HG02981 (cell line): Measurements from ENCODE around the gene APOB.
"Not testable (repeated sequence)": the region's sequence is repeated elsewhere in the genome, so short reads cannot be mapped to it uniquely, and the experiment has no call there.

Source experiments
- ATAC-seq: cut with Tn5 transposase; IDR thresholded peaks from one replicate; pipeline ENCODE4 v1.9.1; 2021; ENCODE audit warnings: mild to moderate bottlenecking, moderate library complexity; ENCODE audit not compliant: unreplicated experiment

Gene APOB

DNA sequence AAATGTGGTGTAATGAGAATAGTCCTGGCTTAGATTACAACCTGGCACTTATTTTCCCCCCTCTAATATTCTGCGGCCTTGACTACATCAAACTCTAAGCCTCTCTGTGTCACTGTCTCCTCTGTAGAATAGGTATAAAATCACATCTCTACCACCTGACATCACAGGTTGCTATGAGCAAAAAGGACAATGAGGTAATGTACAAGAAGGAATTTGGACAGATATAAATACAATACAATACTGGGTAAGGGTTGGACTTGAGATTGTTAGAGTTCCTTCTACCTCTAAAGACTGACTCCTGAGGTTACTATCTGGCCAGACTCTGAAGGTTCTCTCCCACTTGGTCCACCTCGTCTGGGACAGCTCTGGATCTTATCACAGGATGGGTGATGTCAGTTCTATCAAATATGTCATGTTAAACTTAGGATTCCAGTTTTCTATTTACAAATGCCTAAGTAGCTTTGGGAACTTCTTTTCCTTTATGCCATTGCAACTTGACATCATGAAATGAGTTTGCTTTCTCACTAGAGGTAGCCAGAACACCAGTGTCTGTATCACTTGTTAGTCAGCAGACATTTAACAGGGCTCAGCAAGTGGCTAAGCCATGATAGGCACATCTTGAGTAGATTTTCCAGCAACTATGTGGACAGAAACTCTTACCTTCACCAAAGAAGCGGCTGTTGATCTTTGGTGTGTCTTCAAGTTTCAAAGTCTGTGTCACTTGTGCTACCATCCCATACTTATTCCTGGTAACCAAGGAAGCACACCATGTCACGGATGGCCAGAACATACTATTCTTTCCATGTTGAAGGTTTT lies 9.5 kb downstream of the APOB start:
- ATAC-seq = no peak

DNA sequence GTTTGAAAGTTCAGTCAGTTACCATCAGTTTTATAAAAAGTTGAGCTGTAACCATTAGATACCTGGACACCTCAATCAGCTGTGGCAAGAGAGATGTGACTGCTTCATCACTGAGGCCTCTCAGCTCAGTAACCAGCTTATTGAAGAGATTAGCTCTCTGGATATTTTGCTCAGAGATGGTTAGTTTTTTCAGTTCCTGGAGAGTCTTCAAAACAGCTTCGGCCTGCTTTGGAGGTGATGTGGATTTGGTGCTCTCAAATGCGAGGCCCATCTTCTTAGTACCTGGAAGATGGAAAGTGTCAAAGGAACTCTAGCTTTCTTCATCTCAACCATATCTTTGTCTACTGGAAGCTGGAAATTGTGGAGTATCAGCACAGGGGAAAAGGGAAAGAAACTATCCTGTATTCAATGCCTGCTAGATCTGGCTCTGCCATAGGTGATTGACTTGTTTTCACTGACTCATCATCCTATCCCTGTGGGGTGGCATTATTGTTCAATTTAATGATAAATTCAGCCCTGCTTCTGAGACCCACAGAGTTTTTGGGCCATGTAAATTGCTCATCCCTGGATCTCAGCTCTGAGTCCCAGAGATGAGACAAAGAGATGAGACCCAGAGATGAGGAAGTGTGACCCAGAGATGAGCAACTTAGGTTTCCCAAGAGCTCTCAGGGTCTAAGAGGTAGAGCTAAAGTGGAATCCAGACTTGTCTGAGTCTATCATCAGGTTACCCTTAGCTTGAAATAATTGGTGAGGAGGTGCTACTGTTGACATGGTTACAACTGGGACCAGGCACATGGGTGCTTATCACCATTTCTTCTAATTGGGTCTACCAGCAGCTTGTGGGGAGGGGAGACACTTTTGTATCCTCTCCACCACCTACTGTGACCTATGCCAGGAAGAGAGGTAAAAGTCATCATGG lies 10.4 kb downstream of the APOB start:
- ATAC-seq = no peak

DNA sequence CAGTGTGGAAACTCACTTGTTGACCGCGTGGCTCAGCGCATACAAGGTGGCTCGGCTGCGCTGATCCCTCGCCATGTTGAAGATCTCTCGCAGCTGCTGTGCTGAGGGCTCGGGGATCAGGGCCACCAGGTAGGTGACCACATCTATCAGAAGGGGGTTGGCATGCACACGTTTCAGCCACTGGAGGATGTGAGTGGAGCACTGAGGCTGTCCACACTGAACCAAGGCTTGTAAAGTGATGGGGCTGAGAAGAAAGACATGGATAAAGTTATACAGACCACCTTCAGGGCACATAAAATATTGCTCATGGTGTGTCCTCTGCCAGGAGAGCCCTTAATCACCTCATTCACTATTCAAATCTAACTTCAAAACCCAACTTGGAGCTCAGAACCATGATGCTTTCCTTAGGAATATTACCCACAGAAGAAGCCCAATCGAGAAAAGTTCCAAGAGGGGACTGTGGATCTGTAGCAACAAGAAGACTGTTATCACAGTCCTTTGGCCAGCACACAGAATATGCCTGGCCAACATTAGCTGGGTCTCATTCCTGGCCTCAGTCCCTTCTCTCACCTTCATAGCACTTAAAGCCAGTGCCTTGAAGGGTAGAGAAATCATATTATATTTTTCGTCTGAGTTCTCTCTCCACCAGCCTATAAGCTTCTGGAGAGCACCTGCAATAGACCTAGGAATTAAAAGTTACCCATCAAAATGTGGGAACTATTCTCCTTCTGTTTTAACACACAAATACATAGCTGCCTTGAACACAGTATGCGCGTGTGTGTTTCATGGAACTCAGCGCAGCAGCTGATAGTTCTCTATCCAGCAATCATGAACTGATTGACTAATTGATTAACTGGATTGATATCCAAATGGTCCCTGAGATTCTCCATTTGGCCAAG lies 11.3 kb downstream of the APOB start:
- ATAC-seq = no peak

DNA sequence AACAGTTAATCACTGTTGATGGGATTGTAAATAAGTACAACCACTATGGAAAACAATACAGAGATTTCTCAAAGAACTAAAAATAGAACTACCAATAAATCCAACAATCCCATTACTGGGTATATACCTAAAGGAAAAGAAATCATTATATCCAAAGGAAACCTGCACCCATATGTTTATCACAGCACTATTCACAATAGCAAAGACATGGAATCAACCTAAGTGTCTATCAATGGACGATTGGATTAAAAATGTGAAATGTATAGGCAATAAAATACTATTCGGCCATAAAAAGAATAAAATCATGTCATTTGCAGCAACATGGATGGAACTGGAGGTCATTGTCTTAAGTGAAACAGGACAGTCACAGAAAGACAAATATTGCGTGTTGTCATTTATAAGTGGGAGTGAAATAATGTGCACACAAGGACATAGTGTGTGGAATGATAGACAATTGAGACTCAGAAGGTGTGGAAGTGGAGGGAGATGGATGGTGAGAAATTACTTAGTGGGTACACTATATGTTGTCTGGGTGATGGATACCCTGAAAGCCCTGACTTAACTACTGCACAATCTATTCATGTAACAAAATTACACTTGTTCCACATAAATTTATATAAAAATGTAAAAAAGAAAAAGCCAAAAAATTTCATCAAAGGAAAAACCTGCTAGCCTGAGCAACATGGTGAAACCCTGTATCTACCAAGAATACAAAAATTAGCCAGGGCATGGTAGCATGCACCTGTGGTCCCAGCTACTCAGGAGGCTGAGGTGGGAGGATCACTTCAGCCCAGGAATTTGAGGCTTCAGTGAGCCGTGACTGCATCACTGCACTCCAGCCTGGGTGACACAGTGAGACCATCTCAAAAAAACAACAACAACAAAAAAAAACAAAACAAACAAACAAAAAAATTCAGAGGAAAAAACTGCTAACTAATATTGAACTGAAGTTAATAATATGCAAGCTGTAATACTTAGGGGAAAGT lies 12.6 kb downstream of the APOB start:
- no peak for ATAC-seq

DNA sequence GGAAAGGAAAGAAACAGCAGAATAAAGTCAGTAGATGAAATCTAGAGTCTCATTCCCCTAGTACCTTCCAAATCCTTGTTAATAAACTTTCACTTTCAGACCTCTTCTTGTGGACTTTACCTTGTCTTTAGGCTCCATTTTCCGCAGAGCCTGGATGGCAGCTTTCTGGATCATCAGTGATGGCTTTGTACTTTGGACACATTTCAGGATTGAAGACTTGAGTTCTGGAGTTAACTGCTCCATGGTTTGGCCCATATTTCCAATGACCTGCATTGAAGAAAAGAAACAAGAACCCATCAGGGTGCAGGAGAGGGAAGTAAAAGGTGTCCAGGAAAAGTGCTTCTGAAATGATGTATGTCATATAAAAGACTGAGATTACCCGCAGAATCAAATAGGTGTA lies 14.4 kb downstream of the APOB start:
- ATAC-seq = no peak

DNA sequence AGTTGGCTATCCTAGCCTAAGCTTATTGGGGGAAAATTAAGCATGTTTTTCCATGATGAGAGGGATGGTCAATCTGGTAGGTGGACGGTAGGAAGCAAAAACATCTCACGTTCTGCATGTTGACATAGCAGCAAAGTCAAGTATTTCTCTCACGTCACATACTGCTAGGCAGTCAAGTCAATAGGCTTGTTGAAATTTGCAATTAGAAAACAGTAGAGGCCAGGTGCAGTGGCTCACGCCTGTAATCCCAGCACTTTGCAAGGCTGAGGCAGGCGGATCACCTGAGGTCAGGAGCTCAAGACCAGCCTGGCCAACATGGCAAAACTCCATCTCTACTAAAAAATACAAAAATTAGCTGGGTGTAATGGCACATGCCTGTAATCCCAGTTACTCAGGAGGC lies 14.9 kb downstream of the APOB start:
- ATAC-seq = not testable (repeated sequence)

DNA sequence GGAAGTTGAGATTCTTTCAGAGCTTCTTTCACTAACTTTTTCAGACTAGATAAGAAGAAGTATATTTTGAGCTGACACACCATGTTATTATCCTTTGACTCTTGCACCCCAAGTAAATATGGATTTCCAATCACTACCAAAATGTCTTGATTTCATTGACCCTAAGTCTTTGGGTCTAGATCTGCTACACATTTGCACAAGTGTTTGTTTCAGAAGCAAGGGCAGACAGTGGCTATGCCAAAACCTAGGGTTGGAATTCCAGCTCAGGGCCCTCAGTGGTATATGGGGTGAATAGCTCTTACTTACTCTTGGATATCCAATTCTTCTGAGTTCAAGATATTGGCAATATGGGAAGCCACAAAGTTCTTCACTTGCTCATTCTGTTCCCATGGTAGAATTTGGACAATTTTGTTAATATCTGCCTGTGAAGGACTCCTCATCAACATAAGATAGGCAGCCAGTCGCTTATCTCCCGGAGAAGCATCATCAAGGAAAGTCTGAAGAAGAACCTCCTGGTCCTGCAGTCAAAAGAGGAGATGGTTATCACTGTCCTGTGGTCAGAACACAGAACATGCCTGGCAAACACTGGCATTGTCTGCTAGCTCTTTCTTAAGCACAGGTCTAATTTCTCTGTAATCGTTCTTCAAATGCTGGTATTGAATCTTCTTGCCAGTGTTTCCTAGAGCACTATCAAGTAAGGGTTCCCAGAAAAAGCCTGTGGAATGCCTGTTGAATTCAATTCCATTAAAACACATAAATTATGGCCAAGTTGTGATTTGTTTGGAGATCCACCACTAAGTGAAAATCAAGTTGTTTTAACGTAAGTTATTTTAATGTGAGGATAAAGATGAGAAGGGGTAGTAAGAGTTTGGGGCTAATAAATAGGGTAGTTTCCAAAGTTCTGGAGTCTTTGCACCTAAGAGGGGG lies 15.6 kb downstream of the APOB start:
- ATAC-seq = no peak

DNA sequence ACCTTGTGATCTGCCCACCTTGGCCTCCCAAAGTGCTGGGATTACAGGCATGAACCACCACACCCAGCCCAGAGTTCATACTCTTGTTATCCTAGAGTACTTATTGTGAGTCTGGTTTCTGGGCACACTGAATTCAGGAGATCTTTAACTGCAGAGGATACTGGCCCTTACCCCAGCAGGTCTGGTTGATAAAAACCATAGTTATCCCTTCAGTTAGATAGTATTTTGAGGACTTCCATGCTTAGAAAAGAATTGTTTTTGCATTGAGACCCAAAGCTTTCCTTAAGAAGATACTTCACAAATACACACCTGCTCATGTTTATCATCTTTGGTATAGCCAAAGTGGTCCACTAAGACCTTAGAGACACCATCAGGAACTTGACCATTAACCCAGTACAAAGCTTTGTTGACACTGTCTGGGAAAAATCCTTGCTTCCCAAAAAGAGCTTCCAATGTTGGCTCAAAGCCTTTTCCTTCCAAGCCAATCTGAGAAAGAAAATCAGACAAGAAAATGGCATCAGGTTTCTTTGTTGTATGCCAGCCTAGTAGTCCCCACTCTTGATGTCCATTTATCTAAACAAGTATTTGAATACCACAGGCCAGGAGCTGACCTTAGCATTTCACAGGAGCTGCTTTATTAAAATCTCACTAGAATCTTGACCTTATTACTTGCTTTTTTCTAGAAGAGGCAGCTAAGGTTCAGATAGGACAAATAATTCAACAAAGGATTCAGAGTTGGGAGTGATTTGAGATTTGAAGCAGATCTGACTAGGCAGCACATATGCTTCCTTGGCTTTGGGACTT lies 17.2 kb downstream of the APOB start:
- ATAC-seq = no peak

DNA sequence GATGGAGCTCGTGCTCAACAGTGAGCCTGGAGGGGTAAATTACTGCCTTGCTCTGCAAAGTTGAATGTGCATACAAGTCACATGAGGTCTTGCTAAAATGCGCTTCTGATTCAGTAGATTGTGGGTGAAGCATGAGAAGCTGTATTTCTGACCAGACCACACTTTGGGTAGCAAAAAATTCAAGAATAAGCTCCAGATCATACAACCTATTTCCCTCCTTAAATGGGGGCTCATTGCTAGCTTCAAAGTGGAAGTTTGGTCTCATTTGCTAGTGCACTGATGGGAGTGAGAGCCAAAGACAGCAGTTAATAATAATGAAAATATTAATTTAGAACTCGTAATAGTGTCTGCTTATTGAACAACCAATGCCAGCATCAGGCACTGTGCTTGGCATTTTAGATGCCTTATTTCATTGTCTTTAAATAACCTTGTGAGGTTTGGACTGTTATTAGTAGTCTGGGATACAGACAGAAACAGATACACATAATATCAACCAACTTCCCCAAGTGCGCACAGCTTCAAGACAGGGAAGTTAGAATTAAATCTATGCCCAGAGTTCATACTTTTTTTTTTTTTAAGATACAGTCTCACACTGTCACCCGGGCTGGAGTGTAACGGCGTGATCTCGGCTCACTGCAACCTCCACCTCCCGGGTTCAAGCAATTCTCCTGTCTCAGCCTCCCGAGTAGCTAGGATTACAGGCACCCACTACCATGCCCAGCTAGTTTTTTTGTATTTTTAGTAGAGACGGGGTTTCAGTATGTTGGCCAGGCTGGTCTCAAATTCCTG lies 18.0 kb downstream of the APOB start:
- no peak for ATAC-seq

DNA sequence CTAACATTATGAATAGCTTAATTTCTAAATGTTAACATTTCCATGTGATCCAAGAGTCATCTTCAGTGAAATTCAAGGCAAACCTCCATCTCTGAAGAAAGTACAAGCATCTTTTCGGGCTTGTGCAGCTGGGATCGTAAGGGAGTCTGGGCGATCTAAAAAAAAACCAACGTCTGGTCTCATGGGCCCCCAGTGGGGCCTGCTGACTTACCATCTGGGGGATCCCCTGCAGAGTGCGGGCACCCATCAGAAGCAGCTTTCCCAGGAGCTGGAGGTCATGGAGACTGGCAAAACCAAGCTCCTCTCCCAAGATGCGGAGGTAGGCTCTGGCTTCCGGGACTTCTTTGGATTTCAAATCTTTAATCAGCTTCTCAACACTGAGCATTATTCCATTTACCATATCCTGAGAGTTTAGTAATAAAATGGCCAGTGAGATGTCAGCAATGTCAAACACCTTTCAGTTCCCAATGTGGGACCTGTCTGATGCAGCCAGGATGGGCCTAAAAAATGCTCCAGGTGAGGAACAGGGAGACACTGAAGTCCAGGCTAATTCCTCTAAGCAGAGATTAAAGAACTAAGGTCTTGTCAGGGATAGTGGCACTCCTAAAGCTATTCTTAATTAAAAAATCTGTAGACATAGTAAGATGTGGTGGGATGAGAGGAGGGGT lies 19.0 kb downstream of the APOB start:
- ATAC-seq = no peak

DNA sequence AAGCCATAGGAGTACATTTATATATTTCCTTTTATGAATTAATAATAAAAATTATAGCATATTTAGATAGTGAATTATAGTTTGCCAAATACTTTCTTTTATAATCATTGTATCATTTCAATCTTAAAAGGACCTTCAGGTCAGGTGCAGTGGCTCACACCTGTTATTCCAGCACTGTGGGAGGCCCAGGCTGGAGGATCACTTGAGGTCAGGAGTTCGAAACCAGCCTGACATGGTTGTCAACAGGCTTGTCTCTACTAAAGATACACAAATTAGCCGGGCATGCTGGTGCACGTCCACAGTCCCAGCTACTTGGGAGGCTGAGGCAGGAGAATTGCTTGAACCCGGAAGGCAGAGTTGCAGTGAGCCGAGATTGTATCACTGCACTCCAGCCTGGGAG lies 19.7 kb downstream of the APOB start:
- no peak for ATAC-seq

DNA sequence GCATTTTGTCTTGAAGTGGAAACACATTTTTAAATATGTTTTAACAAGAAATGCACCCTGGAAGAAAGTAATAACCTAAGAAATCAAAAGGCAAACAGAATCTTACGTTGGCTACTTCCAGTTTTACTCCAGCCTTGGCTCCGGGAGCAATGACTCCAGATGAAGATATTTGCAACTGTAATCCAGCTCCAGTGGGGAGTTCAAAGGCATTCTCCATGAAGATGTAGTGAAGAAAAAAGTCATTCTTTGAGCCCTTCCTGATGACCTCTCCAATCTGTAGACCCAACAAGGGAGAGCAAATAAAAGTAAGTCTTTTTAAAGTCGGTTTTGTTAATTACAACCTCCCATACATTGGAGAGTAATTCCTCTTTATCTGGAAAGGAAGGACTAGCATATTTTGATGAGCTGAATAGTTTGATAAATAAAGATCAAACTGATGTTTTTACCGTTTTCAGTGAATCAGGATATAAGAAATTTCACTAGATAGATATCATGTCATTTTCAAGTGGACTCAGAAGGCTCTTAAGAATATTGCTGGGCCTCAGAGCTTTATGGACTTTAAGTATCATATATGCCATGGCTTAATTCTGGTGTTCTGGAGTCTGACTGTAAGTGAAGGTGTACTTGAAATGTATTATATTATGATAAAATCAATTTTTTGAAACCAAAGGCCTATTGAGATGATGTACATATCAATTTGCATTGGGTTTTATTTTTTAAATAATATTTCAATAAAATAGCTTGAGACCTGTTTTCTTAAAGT lies 20.3 kb downstream of the APOB start:
- no peak for ATAC-seq

DNA sequence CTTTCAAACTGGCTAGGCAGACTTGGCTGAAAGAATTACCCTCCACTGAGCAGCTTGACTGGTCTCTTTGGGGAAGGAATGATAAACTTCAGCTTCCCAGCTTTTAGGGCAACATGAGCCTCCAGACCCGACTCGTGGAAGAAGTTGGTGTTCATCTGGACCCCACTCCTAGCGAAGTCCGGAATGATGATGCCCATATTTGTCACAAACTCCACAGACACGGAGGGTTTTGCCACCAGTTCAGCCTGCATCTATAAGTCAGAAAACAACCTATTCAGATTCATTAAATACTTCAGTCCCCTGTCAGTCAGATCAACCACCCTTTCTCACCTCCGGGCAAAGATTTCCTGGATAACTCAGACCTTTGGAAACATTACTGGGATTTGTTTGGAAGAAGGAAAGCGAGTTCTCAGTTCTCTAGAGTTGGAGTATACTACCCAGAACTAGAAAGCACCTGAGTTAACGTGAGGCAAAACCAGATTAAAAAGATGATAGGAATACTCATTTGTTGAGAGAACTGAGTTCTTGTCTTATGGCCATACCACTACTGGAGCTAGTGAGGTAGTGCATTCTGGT lies 21.0 kb downstream of the APOB start:
- ATAC-seq = no peak

DNA sequence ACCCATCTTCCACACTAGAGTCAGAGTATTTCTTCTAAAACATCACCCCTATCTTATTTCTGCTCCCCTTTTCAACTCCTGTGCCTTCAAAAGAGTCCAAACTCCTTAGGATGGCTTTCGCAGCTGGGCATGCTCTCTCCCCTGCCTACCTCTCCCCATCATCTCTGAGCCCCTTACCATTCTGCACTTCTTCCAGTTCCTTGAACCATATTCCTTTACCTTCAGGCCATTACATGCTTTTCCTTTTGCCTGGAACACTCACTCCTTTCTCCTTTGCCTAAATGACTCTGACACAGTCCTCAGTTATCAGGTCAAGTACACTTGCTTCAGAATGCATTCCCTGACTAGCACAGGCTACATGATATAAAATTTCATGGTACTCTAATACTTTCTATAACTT lies 22.4 kb downstream of the APOB start:
- ATAC-seq = no peak

DNA sequence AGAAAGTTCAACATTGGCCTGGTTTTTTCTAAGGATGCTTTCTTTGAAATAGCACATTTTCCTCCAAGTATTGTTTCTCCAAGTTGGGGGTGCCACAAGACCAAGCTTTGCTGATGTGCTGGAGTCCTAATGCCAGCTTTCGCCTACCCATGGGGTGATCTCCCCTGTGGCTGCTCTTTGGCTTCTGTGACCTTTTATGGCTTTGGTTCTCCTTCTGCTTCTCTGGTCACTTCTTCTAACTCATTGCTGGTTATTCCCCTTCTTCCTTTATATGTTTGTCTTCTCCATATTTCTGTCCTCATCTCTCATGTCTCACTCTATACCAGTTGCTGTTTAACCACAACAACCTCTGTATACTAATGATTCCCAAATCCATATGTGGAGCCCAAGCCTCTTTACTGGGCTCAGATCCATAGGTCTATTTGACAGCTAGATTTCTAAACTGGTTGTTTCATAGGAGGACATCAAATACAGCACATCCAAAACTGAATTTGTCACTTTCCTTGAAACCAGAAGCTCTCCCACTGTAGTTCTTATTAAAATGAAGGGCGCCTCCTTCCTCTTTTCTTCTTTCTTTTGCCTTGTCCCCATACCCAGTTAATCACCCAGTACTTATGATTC lies 23.1 kb downstream of the APOB start:
- ATAC-seq = no peak
